GM19023 (cell line): Measurements from ENCODE around the gene MRPS2.
"Not testable (repeated sequence)": the region's sequence is repeated elsewhere in the genome, so short reads cannot be mapped to it uniquely, and the experiment has no call there.

ENCODE experiments used
- ATAC-seq: cut with Tn5 transposase; IDR thresholded peaks from one replicate; pipeline ENCODE4 v1.9.1; 2021; ENCODE audit warnings: mild to moderate bottlenecking, moderate library complexity; ENCODE audit not compliant: unreplicated experiment

MRPS2 gene

DNA sequence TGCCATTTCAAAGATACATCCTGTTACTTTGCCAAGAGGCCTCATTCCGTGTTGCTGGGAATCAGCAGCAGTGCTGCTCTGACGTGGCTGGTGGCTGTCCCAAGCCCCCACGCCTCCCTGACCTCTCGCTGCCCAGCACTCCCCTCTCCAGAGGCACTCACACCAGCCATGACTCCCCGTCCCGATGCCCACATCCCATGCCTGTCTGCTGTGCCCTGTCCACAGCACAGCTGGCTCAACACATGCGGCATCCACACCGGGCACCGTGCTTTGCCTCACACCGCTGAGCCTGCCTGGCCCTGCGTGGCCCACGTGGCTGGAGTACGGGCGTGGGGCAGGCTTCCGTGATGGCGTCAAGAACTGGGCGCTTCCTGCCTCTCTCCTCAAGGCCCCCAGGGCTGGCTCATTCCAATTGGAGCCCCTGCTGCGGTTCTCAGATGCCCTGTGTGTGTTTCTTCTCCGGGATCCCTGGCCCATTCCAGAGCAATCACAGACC lies 12.9 kb downstream of the MRPS2 start:
- no peak for ATAC-seq

DNA sequence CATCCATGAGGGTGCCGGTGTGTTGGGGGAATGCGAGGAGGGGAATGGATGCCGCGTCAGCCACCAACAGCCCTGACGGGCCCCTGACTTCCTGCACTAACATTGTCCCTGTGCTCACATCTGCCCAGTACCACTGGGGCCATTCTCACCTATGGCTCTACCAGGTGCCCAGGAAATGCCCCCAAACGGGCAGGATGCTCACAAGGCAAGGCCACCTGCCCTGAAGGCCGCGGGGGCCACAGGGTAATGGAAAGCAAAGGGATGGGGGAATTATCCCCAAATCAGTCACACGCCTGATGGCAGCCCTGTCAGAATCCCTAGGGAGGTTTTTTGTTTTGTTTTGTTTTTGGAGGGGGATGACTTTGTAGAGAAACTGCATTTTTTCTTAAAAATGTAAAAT lies 13.4 kb downstream of the MRPS2 start:
- not testable (repeated sequence) for ATAC-seq

DNA sequence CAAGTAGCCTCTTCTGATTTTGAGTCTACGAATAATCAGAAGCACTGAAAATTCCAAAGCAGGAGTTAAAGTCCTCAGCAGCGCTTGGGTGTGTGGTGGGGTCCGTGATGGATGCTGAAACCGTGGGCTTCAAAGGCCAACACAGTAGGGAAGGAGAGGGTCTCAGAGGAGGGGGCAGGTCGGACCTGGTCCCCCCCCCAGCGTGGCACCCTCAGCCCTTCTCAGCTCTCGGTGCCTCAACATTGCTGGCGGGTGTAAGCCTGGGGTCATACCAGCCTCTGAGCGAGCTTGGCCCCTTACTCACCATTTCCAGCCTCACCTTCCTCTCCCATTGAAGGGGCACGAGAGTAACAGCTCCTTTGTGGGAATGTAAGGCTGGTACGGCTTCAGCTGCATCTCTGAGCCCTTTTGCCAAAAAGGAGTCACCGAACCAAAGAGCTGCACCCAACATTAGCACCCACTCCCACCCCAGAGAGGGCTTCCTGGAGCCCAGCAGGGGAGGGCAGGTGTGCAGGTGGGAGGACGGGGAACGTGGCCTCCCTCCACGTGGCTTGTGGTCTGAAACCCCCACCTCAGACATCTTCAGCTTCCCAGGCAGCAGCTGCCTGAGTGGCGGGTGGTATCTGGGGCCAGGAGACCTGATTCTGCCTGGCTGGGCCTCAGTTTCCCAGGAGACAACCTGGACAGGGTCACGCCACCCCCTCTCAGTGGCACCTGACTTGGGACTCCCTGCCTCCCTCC lies 14.0 kb downstream of the MRPS2 start:
- ATAC-seq: no peak

DNA sequence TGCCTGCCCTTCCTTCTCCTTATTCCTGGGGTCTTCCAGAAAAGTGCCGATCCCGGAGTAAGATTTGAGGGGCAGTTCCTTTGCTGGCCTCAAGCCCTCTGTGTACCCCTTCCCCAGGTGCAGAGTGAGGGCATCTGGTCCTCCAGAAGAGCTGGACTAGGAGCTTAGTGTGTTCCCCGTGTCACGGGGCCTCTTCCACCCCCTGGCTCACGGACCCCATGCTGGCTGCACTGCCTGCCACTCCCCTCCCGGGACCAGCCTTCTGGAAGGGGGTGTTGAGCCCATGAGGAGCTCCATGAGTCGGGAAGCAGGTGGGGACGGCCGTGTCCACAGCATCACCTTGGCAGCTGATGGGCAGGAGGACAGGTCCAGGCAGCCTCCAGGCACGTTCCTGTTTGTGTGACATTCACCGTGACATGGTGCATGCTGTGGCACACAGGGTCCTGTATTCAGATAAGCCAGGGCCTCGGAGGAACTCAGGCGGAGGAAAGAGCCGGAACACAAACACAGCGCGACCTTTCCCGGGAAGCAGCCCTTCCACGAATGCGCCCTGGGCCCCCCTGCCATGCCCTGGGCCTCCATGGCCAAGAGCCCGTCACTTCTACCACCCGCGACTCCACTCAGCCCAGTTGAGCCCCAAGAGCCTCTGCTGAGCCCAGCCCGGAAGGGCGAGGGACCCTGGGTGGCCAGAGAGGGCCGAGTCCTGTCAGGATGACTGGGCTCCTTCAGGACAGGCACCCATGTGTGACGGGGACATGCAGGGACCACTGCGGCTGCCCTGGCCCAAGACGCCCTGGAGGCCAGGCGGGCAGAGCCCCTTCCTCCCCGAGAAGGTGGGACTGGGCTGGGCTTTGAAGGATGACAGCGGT lies 14.8 kb downstream of the MRPS2 start:
- ATAC-seq: no peak

GRCh38 chr9:135516132-135516860 lies 15.8 kb downstream of the MRPS2 start:
- ATAC-seq: no peak

GRCh38 chr9:135517407-135517822 lies 16.9 kb downstream of the MRPS2 start:
- no peak for ATAC-seq

GRCh38 chr9:135519179-135519971 lies 18.9 kb downstream of the MRPS2 start:
- ATAC-seq: no peak

DNA sequence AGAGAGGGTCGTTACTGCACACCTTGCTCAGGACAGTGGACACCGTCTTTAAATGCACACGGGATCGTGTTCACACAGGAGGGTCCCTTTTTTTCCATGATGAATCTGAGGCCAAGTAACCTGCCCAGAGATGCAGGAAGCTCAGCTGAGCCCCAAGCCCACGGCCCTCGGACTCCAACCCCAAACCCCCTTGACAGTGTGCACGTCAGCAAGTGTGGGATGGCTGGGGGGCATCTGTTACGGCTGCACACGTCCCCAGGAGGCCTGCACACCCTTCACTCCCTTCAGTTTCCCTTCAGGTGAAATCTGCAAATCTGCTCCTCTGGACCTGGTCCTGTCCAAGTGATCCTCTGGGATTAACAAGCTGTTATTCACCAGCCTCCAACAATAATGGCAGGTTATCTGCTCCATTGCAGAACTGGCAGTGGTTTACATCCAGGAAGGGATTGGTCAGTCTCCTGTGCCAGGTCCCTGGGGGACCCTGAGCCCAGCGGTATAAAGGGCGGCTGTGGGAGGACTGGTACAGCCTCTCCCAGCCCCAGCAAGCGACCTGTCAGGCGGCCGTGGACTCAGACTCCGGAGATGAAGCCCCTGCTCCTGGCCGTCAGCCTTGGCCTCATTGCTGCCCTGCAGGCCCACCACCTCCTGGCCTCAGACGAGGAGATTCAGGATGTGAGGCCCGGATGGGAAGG lies 20.6 kb downstream of the MRPS2 start, which contains the start of gene LCN1:
Gene LCN1, plus strand, starts transcription at position 525 of the 692 bp plus-strand sequence. Its CDS starts 58 bp downstream, at position 583.
- ATAC-seq: no peak

DNA sequence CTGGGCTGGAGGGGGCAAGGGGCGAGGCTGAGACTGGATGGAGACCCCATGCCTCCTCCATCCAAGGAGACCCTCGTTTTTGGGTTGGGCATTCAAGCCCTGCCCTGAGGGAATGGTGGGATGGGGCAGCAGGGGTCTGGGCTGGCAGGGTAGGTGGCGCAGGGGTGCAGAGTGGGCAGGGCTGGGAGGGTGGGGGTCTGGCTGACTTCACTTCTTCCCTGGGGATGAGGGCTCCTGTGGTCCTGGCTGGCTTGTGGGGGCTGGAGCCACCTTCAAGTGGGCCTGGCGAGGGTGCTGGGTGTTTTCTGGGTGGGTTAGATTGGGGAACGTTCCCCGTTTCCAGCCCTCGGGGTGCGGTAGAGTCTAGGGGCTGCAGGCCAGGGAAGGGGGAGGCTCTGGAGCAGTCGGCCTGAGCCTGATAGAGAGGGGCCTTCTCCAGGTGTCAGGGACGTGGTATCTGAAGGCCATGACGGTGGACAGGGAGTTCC lies 21.2 kb downstream of the MRPS2 start:
- ATAC-seq: no peak

DNA sequence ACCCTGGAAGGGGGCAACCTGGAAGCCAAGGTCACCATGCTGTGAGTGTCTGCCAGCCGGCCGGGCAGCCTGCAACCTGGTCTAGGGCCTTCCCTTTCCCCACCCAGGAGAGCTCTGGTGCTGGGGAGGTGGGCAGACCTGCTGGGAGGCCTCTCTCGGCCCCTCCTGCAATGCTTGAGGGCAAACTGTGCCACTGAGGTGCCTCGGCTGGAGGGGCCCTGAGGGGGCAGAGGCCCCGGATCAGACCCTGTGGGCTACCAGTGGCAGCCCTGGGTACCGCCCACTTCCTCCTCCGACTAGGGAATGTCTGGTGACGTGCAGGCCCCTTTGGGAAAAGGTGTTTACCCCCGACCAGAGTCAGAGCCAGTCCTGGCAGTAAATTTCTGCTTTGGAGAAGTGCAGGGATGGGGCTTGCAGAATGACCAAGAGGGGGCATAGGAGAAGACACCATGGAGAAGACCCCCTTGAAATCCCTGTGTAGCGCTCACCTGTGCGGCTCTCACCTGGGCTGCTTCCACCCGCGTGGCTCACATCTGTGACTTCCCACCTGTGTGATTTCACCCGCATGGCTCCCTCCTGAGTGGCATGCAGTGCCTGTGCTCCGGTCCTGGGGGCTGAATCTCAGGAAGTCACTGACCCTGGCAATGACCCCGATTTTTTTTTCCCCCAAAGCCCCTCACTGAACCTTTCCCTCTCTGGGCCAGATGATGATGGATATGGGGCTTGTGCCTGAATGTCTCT lies 21.8 kb downstream of the MRPS2 start:
- no peak for ATAC-seq

- no peak for ATAC-seq
These were observed 22.4 kb downstream of the MRPS2 start for GRCh38 chr9:135522931-135523330.

DNA sequence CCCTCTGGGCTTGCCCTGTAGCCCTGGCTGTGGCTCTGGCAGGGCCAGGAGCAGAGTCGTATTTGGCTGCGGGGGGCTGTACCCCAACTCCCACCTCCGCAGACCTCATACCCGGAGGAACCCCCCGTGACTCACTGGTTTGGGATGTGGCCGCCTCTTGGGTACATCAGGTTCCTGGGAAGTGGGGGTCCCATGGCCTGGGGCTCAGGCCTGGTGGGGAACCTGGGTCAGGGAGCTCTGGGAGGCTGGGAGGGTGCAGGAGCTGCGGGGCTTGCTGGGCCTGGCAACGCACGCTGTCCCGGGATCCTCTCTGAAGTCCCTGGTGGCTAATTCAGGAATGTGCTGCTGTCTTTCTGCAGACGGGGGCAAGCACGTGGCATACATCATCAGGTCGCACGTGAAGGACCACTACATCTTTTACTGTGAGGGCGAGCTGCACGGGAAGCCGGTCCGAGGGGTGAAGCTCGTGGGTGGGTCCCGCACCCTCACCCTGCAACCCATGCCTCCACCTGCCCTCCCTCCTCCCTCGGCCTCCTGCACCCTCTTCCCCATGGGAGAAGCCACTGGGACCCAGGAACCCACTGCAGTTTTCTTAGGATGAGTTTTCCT lies 23.1 kb downstream of the MRPS2 start:
- ATAC-seq: no peak

GRCh38 chr9:135524130-135524861 lies 23.8 kb downstream of the MRPS2 start:
- ATAC-seq: no peak

DNA sequence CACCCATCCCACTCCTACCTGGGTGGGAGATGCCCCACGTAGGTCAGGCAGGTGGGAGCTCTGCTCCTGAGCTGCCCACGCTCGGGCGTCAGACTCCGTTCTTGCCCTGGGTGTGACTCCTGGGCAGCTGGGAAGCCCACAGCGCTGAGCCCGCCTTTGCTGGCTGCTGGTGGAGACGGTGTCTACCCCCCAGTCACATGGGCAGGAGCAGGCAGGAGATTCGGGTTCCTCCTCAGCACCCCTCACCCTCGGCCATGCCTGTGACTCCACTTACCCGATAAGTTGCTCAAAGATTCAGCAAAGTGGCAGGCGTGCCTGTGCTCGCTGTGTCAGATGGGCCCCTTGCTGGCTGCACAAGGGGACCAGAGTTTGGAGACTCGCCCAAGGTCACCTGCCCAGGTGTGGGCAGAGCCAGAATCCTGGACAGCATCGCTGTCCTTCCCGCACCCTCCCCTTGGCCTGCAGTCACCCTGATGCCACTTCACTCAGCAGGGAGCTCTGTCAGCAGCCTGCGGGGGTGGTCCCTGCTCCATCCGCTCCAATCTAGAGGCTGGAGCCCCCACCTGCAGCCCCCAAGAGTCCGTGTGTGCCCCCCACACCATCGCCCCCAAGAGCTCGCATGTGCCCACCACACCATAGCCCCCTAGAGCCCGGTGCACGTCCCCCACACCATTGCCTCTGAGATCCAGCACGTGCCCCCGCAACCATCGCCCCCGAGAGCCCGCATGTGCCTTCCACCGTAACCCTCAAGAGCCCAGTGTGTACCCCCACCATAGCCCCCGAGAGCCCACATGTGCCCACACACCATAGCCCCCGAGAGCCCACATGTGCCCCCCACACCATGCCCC lies 25.0 kb downstream of the MRPS2 start:
- no peak for ATAC-seq

GRCh38 chr9:135526089-135526729 lies 25.7 kb downstream of the MRPS2 start:
- no peak for ATAC-seq
